Activated CD8-positive, alpha-beta memory T cell treated with anti-CD3 and anti-CD28 coated beads, Interleukin-2, amount 50 U/mL, for 24 hours (primary cell): Measurements from ENCODE around the gene ZSCAN20.

ENCODE experiments used
- DNase-seq: peaks from one replicate; pipeline ENCODE4 v3.0.0-alpha.2; 2020; ENCODE audit errors: extremely low read depth

The ZSCAN20 gene

GRCh38 chr1:33532936-33533335, 60.5 kb downstream of the ZSCAN20 start:
- DNase-seq = no peak

GRCh38 chr1:33535334-33535733, 62.9 kb downstream of the ZSCAN20 start:
- no peak for DNase-seq

- DNase-seq = no peak
Observed at GRCh38 chr1:33537885-33538284, 65.4 kb downstream of the ZSCAN20 start.

- no peak for DNase-seq
Observed at GRCh38 chr1:33541966-33542365, 69.5 kb downstream of the ZSCAN20 start.
